Measurements from ENCODE around the gene DHCR7.
"Not testable (repeated sequence)": the region's sequence is repeated elsewhere in the genome, so short reads cannot be mapped to it uniquely, and the experiment has no call there.

The DHCR7 gene

GRCh38 chr11:71442123-71442522 lies 6.1 kb downstream of the DHCR7 start:
- in situ Hi-C loops (cut with MboI; ENCODE audit: low sequenced_read_pairs) = no loop called here

GRCh38 chr11:71441251-71441650 lies 6.9 kb downstream of the DHCR7 start:
- in situ Hi-C loops (cut with MboI; ENCODE audit: low sequenced_read_pairs) = no loop called here

GRCh38 chr11:71440021-71440755 lies 8.0 kb downstream of the DHCR7 start:
- in situ Hi-C loops (cut with MboI; ENCODE audit: low sequenced_read_pairs) = no loop called here

GRCh38 chr11:71438650-71439049 lies 9.5 kb downstream of the DHCR7 start:
- in situ Hi-C loops (cut with MboI; ENCODE audit: low sequenced_read_pairs) = no loop called here

GRCh38 chr11:71437879-71438278 lies 10.3 kb downstream of the DHCR7 start:
- in situ Hi-C loops (cut with MboI; ENCODE audit: low sequenced_read_pairs) = no loop called here

- in situ Hi-C loops (cut with MboI; ENCODE audit: low sequenced_read_pairs) = no loop called here
Observed at GRCh38 chr11:71437399-71437798, 10.8 kb downstream of the DHCR7 start.

- in situ Hi-C loops (cut with MboI; ENCODE audit: low sequenced_read_pairs) = no loop called here
Observed at GRCh38 chr11:71436861-71437260, 11.3 kb downstream of the DHCR7 start.

GRCh38 chr11:71435278-71435951 lies 12.8 kb downstream of the DHCR7 start:
- in situ Hi-C loops (cut with MboI; ENCODE audit: low sequenced_read_pairs) = no loop called here

- in situ Hi-C loops (cut with MboI; ENCODE audit: low sequenced_read_pairs) = no loop called here
Observed at GRCh38 chr11:71434576-71435130, 13.5 kb downstream of the DHCR7 start.

GRCh38 chr11:71433648-71434450 lies 14.3 kb downstream of the DHCR7 start:
- in situ Hi-C loops (cut with MboI; ENCODE audit: low sequenced_read_pairs) = no loop called here

GRCh38 chr11:71432761-71433647 lies 15.2 kb downstream of the DHCR7 start:
- in situ Hi-C loops (cut with MboI; ENCODE audit: low sequenced_read_pairs) = no loop called here

- in situ Hi-C loops (cut with MboI; ENCODE audit: low sequenced_read_pairs) = no loop called here
Observed at GRCh38 chr11:71431271-71431670, 16.9 kb downstream of the DHCR7 start.

GRCh38 chr11:71430166-71430565 lies 18.0 kb downstream of the DHCR7 start:
- in situ Hi-C loops (cut with MboI; ENCODE audit: low sequenced_read_pairs) = no loop called here

- in situ Hi-C loops (cut with MboI; ENCODE audit: low sequenced_read_pairs) = no loop called here
Observed at GRCh38 chr11:71429701-71430100, 18.5 kb downstream of the DHCR7 start.

- in situ Hi-C loops (cut with MboI; ENCODE audit: low sequenced_read_pairs) = no loop called here
Observed at GRCh38 chr11:71428861-71429435, 19.2 kb downstream of the DHCR7 start.

GRCh38 chr11:71426413-71426812 lies 21.8 kb downstream of the DHCR7 start:
- in situ Hi-C loops (cut with MboI; ENCODE audit: low sequenced_read_pairs) = no loop called here

- in situ Hi-C loops (cut with MboI; ENCODE audit: low sequenced_read_pairs) = no loop called here
Observed at GRCh38 chr11:71425860-71426259, 22.3 kb downstream of the DHCR7 start.

- in situ Hi-C loops (cut with MboI; ENCODE audit: low sequenced_read_pairs) = no loop called here
Observed at GRCh38 chr11:71425409-71425808, 22.8 kb downstream of the DHCR7 start.

- in situ Hi-C loops (cut with MboI; ENCODE audit: low sequenced_read_pairs) = no loop called here
Observed at GRCh38 chr11:71423181-71423790, 24.9 kb downstream of the DHCR7 start.

- in situ Hi-C loops (cut with MboI; ENCODE audit: low sequenced_read_pairs) = not testable (repeated sequence)
Observed at GRCh38 chr11:71422318-71422717, 25.9 kb downstream of the DHCR7 start.
